ENCODE results near the gene PAQR5.

DNA sequence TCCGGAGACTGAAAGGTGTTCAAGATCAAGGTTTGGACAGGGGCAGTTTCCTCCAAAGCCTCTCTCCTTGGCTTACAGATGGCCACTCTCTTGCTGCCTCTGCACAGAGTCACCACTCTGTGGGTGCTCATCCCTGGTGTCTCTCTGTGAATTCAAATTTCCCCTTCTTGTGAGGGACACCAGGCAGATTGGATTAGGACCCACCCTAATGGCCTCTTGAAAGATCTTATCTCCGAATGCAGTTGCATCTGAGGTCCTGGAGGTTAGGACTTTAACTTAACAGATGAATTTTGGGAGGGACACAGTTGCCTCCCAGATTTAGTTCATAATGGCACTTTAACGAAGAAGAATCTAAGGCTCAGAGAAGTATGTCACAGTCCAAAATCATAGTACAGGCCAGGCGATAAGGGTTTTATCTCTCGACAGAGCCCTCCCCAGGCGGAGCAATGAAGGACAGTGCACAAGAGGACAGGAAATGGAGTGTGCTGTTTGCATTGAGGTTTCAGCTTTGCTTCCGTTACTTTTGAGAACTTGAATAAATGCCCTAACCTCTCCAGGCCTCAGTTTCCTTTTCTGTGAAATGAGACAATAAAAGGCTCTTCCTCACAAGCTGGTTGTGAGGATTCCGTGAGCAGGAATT, 76.6 kb downstream of the PAQR5 start:
- TF ChIP-seq POLR2A (IDR thresholded peaks at IDR 0.05) (no peak), CTCF (IDR thresholded peaks at IDR 0.05) (no peak)

All from right lobe of liver (tissue), 4 donors.